Gastrocnemius medialis (tissue), 4 donors: ENCODE measurements around the gene ZC3H12A.

Experiments
- POLR2A ChIP-seq, 2 donors: fragments of 450-650 bp; IDR thresholded peaks; one replicate each; pipeline ENCODE4 v1.6.1; 2017; ENCODE audit warnings: antibody characterized with exemption in 2 of 2, mild to moderate bottlenecking in 2 of 2, moderate library complexity in 2 of 2
- TF ChIP-seq, protein P1 (sequence below), 5 experiments: fragments of 450-650 bp in 3 of 5; fragments of 200-600 bp in 2 of 5; sonication (generic) in 2 of 5; IDR thresholded peaks in 4 of 5; conservative IDR thresholded peaks in 1 of 5; 1 replicate in 4 of 5; 2 replicates in 1 of 5; pipeline ENCODE4 v1.5.1; 2016 to 2019; ENCODE audit warnings: antibody characterized with exemption in 5 of 5, mild to moderate bottlenecking in 3 of 5, moderate library complexity in 3 of 5

- TF ChIP-seq, protein P1, sequence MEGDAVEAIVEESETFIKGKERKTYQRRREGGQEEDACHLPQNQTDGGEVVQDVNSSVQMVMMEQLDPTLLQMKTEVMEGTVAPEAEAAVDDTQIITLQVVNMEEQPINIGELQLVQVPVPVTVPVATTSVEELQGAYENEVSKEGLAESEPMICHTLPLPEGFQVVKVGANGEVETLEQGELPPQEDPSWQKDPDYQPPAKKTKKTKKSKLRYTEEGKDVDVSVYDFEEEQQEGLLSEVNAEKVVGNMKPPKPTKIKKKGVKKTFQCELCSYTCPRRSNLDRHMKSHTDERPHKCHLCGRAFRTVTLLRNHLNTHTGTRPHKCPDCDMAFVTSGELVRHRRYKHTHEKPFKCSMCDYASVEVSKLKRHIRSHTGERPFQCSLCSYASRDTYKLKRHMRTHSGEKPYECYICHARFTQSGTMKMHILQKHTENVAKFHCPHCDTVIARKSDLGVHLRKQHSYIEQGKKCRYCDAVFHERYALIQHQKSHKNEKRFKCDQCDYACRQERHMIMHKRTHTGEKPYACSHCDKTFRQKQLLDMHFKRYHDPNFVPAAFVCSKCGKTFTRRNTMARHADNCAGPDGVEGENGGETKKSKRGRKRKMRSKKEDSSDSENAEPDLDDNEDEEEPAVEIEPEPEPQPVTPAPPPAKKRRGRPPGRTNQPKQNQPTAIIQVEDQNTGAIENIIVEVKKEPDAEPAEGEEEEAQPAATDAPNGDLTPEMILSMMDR (IDR thresholded peaks at IDR 0.05 in 4 of 5, conservative IDR thresholded peaks at IDR 0.05 in 1 of 5), result no peak
- TF ChIP-seq POLR2A (IDR thresholded peaks at IDR 0.05), result no peak
Observed at GRCh38 chr1:37533317-37534093, 59.1 kb downstream of the ZC3H12A start.
